ENCODE data around the gene RNF183.
"Not testable (repeated sequence)": the region's sequence is repeated elsewhere in the genome, so short reads cannot be mapped to it uniquely, and the experiment has no call there.

The RNF183 gene

GRCh38 chr9:113258282-113258681, 44.9 kb downstream of the RNF183 start:
- Histone ChIP-seq H3K27me3 (ENCODE audit: control insufficient read depth, insufficient read depth, low read length) (no peaks in the 10 kb centered on the region), H3K4me3 (ENCODE audit: low read length) (no peak overlapping the region), H3K27ac (ENCODE audit: low read depth, low read length) (no peak overlapping the region), H3K36me3 (ENCODE audit: control insufficient read depth, insufficient read depth, low read length) (peaks cover 5% of the 10 kb centered on the region), H3K9ac (ENCODE audit: low read length) (no peak overlapping the region), H3K4me1 (ENCODE audit: control insufficient read depth, insufficient read depth, low read length) (no peaks in the 10 kb centered on the region)

- Histone ChIP-seq H3K36me3 (ENCODE audit: control insufficient read depth, insufficient read depth, low read length) (peaks cover 5% of the 10 kb centered on the region), H3K4me3 (ENCODE audit: low read length) (no peak overlapping the region), H3K4me1 (ENCODE audit: control insufficient read depth, insufficient read depth, low read length) (no peaks in the 10 kb centered on the region), H3K9ac (ENCODE audit: low read length) (no peak overlapping the region), H3K27me3 (ENCODE audit: control insufficient read depth, insufficient read depth, low read length) (no peaks in the 10 kb centered on the region), H3K27ac (ENCODE audit: low read depth, low read length) (no peak overlapping the region)
These were observed 45.3 kb downstream of the RNF183 start for GRCh38 chr9:113257863-113258262.

- Histone ChIP-seq H3K9ac (ENCODE audit: low read length) (no peak overlapping the region), H3K4me1 (ENCODE audit: control insufficient read depth, insufficient read depth, low read length) (no peaks in the 10 kb centered on the region), H3K36me3 (ENCODE audit: control insufficient read depth, insufficient read depth, low read length) (peaks cover 5% of the 10 kb centered on the region), H3K4me3 (ENCODE audit: low read length) (no peak overlapping the region), H3K27ac (ENCODE audit: low read depth, low read length) (no peak overlapping the region), H3K27me3 (ENCODE audit: control insufficient read depth, insufficient read depth, low read length) (no peaks in the 10 kb centered on the region)
These were observed 47.7 kb downstream of the RNF183 start for GRCh38 chr9:113255438-113255837.

GRCh38 chr9:113254991-113255390, 48.2 kb downstream of the RNF183 start:
- H3K9ac ChIP-seq (ENCODE audit: low read length): no peak overlapping the region
- no peak overlapping the region for H3K27ac ChIP-seq (ENCODE audit: low read depth, low read length)
- no peaks in the 10 kb centered on the region for H3K27me3 ChIP-seq (ENCODE audit: control insufficient read depth, insufficient read depth, low read length)
- H3K36me3 ChIP-seq (ENCODE audit: control insufficient read depth, insufficient read depth, low read length): peaks cover under 1% of the 10 kb centered on the region
- H3K4me3 ChIP-seq (ENCODE audit: low read length): no peak overlapping the region
- H3K4me1 ChIP-seq (ENCODE audit: control insufficient read depth, insufficient read depth, low read length): no peaks in the 10 kb centered on the region

GRCh38 chr9:113250807-113251206, 52.4 kb downstream of the RNF183 start:
- Histone ChIP-seq H3K27me3 (ENCODE audit: control insufficient read depth, insufficient read depth, low read length) (no peaks in the 10 kb centered on the region), H3K36me3 (ENCODE audit: control insufficient read depth, insufficient read depth, low read length) (no peaks in the 10 kb centered on the region), H3K4me3 (ENCODE audit: low read length) (no peak overlapping the region), H3K4me1 (ENCODE audit: control insufficient read depth, insufficient read depth, low read length) (no peaks in the 10 kb centered on the region), H3K27ac (ENCODE audit: low read depth, low read length) (no peak overlapping the region), H3K9ac (ENCODE audit: low read length) (no peak overlapping the region)

GRCh38 chr9:113249661-113250060, 53.5 kb downstream of the RNF183 start:
- H3K9ac ChIP-seq (ENCODE audit: low read length); H3K27me3 ChIP-seq (ENCODE audit: control insufficient read depth, insufficient read depth, low read length); H3K4me3 ChIP-seq (ENCODE audit: low read length): not testable (repeated sequence)

GRCh38 chr9:113247640-113248039, 55.5 kb downstream of the RNF183 start:
- Histone ChIP-seq H3K36me3 (ENCODE audit: control insufficient read depth, insufficient read depth, low read length) (no peaks in the 10 kb centered on the region), H3K4me1 (ENCODE audit: control insufficient read depth, insufficient read depth, low read length) (no peaks in the 10 kb centered on the region), H3K27me3 (ENCODE audit: control insufficient read depth, insufficient read depth, low read length) (no peaks in the 10 kb centered on the region), H3K4me3 (ENCODE audit: low read length) (no peak overlapping the region), H3K9ac (ENCODE audit: low read length) (no peak overlapping the region), H3K27ac (ENCODE audit: low read depth, low read length) (no peak overlapping the region)

More at GRCh38 chr9:113249661-113250060, 53.5 kb downstream of the RNF183 start:
- not testable (repeated sequence) for H3K27ac ChIP-seq (ENCODE audit: low read depth, low read length); H3K36me3 ChIP-seq (ENCODE audit: control insufficient read depth, insufficient read depth, low read length); H3K4me1 ChIP-seq (ENCODE audit: control insufficient read depth, insufficient read depth, low read length)

Measured in rectal smooth muscle tissue (tissue), 1 donor.